H1 (cell line): ENCODE measurements around the gene ZNF407. TPM values are rescaled to one million over a fixed set of nuclear protein-coding genes. Genes with fewer than 3 reads are reported as not detected.

ENCODE experiments used
- CTCF ChIA-PET: fragments of 300-600 bp; sonication (Branson Sonifier 250); formaldehyde crosslinking; loops from one replicate; lab custom pipeline; 2021; ENCODE audit not compliant: partially characterized antibody; lab: Charles Lee
- POLR2A ChIA-PET: fragments of 300-600 bp; sonication (Branson Sonifier 250); formaldehyde crosslinking; loops from one replicate; lab custom pipeline; 2021; ENCODE audit warnings: inconsistent platforms; ENCODE audit not compliant: partially characterized antibody; lab: Charles Lee
- DNase-seq, 2 experiments: peaks; one replicate each; pipeline versions ENCODE4 v3.0.0 to v3.0.0-alpha.2; 2010 to 2022; ENCODE audit warnings: low spot score in 2 of 2, low read depth in 1 of 2, mixed read lengths in 1 of 2
- FAIRE-seq: peaks from 2 replicates; lab custom pipeline; 2011; peaks lifted over from hg19 to GRCh38; lab: Jason Lieb, UNC
- H2AFZ ChIP-seq: 2 replicates; pipeline ENCODE4 v1.8.1; 2012; ENCODE audit warnings: low read length, inconsistent platforms
- H2AK5ac ChIP-seq: 2 replicates; pipeline ENCODE4 v1.6.1; 2013; ENCODE audit warnings: low read depth, low read length
- H2BK120ac ChIP-seq: replicated peaks from 2 replicates; pipeline ENCODE3; 2013; ENCODE audit warnings: low read depth, low read length, inconsistent platforms
- H2BK12ac ChIP-seq: 2 replicates; pipeline ENCODE4 v1.6.1; 2013; ENCODE audit warnings: low read depth, low read length
- H2BK15ac ChIP-seq: 2 replicates; pipeline ENCODE4 v1.6.1; 2013; ENCODE audit warnings: low read length
- H2BK20ac ChIP-seq: 2 replicates; pipeline ENCODE4 v1.6.1; 2013; ENCODE audit warnings: low read length
- H2BK5ac ChIP-seq: 2 replicates; pipeline ENCODE4 v1.6.1; 2013; ENCODE audit warnings: low read depth, low read length
- H3K14ac ChIP-seq: 2 replicates; pipeline ENCODE4 v1.6.1; 2013; ENCODE audit warnings: inconsistent platforms; ENCODE audit not compliant: insufficient read length
- H3K18ac ChIP-seq: 2 replicates; pipeline ENCODE4 v1.6.1; 2013; ENCODE audit warnings: low read length; ENCODE audit errors: extremely low read depth
- H3K23ac ChIP-seq: 2 replicates; pipeline ENCODE4 v1.6.1; 2013; ENCODE audit warnings: inconsistent platforms; ENCODE audit not compliant: insufficient read length
- H3K23me2 ChIP-seq: 2 replicates; pipeline ENCODE4 v1.6.1; 2013; ENCODE audit warnings: low read depth, low read length
- H3K27ac ChIP-seq: 2 replicates; pipeline ENCODE4 v1.6.1; 2011; ENCODE audit warnings: low read depth, low read length, inconsistent platforms
- H3K27me3 ChIP-seq, 4 experiments: replicated peaks in 1 of 4; 1 replicate in 1 of 4; 2 replicates in 3 of 4; pipeline versions ENCODE4 v1.6.1 to v1.8.1; 2011 to 2013; ENCODE audit warnings: low read length in 3 of 4, mild to moderate bottlenecking in 3 of 4, inconsistent platforms in 2 of 4, mixed read lengths in 2 of 4, moderate library complexity in 1 of 4; ENCODE audit not compliant: control insufficient read depth in 3 of 4, insufficient read depth in 3 of 4; ENCODE audit errors: extremely low read depth in 1 of 4
- H3K36me3 ChIP-seq, 4 experiments: 2 replicates each; pipeline versions ENCODE4 v1.6.1 to v1.8.1; 2011 to 2013; ENCODE audit warnings: mild to moderate bottlenecking in 4 of 4, low read length in 3 of 4, moderate library complexity in 2 of 4, control low read depth in 1 of 4, inconsistent platforms in 1 of 4; ENCODE audit not compliant: insufficient read depth in 4 of 4, control insufficient read depth in 2 of 4
- H3K4ac ChIP-seq: replicated peaks from 2 replicates; pipeline ENCODE3; 2013; ENCODE audit warnings: low read length, low read depth, mixed read lengths, inconsistent platforms; ENCODE audit not compliant: insufficient read length
- H3K4me1 ChIP-seq, 4 experiments: replicated peaks in 1 of 4; 1 replicate in 1 of 4; 2 replicates in 3 of 4; pipeline versions ENCODE4 v1.6.1 to v1.8.1; 2011 to 2013; ENCODE audit warnings: low read length in 3 of 4, inconsistent platforms in 2 of 4, mixed read lengths in 1 of 4; ENCODE audit not compliant: insufficient read depth in 4 of 4, control insufficient read depth in 3 of 4
- H3K4me2 ChIP-seq, 2 experiments: 2 replicates each; pipeline versions ENCODE4 v1.6.1 to v1.8.1; 2011 to 2013; ENCODE audit warnings: low read depth in 2 of 2, low read length in 2 of 2, control low read depth in 1 of 2, inconsistent platforms in 1 of 2, mild to moderate bottlenecking in 1 of 2; ENCODE audit not compliant: insufficient read depth in 1 of 2
- H3K4me3 ChIP-seq, 4 experiments: fragments of 200-600, 300-600 bp in 1 of 4; sonication (generic), shearing (Covaris generic), sonication (Bioruptor Twin) in 1 of 4; 2 replicates each; pipeline versions ENCODE4 v1.5.1 to v1.8.1; 2011 to 2016; ENCODE audit warnings: low read length in 4 of 4, low read depth in 3 of 4, control low read depth in 2 of 4, inconsistent platforms in 2 of 4, mild to moderate bottlenecking in 2 of 4, mixed read lengths in 1 of 4, moderate library complexity in 1 of 4; ENCODE audit not compliant: insufficient read depth in 2 of 4; ENCODE audit errors: extremely low read depth in 1 of 4
- H3K56ac ChIP-seq: replicated peaks from 2 replicates; pipeline ENCODE3; 2013; ENCODE audit warnings: low read depth, mild to moderate bottlenecking, mixed read lengths, low read length, inconsistent platforms; ENCODE audit not compliant: insufficient read length
- H3K79me1 ChIP-seq: 2 replicates; pipeline ENCODE4 v1.6.1; 2013; ENCODE audit warnings: low read depth, low read length, control low read depth
- H3K79me2 ChIP-seq, 2 experiments: 2 replicates each; pipeline versions ENCODE4 v1.6.1 to v1.8.1; 2012 to 2013; ENCODE audit warnings: low read length in 2 of 2, mild to moderate bottlenecking in 2 of 2, inconsistent platforms in 1 of 2; ENCODE audit not compliant: insufficient read depth in 2 of 2, control insufficient read depth in 1 of 2
- H3K9ac ChIP-seq, 4 experiments: replicated peaks in 1 of 4; 1 replicate in 1 of 4; 2 replicates in 3 of 4; pipeline versions ENCODE4 v1.6.1 to v1.8.1; 2011 to 2013; ENCODE audit warnings: low read depth in 3 of 4, low read length in 3 of 4, control low read depth in 2 of 4, mild to moderate bottlenecking in 2 of 4, moderate library complexity in 2 of 4, inconsistent platforms in 1 of 4; ENCODE audit errors: extremely low read depth in 1 of 4
- H3K9me3 ChIP-seq, 2 experiments: 2 replicates each; pipeline versions ENCODE4 v1.6.1 to v1.8.1; 2012 to 2013; ENCODE audit warnings: mild to moderate bottlenecking in 2 of 2, moderate library complexity in 2 of 2, control low read depth in 1 of 2, inconsistent platforms in 1 of 2, low read depth in 1 of 2, low read length in 1 of 2, mixed read lengths in 1 of 2; ENCODE audit not compliant: insufficient read depth in 2 of 2
- H4K20me1 ChIP-seq, 2 experiments: replicated peaks in 1 of 2; 2 replicates each; pipeline versions ENCODE3 to v1.8.1; 2011 to 2013; ENCODE audit warnings: inconsistent platforms in 2 of 2, low read length in 2 of 2, mild to moderate bottlenecking in 1 of 2; ENCODE audit not compliant: insufficient read depth in 2 of 2, control insufficient read depth in 1 of 2
- H4K5ac ChIP-seq: 2 replicates; pipeline ENCODE4 v1.6.1; 2013; ENCODE audit warnings: low read length, low read depth, mixed read lengths, inconsistent platforms; ENCODE audit not compliant: insufficient read length
- H4K8ac ChIP-seq: 2 replicates; pipeline ENCODE4 v1.8.0; 2013; ENCODE audit warnings: mild to moderate bottlenecking, moderate library complexity, low read length, inconsistent platforms; ENCODE audit not compliant: insufficient read depth; ENCODE audit errors: extremely low read depth
- H4K91ac ChIP-seq: replicated peaks from 2 replicates; pipeline ENCODE3; 2013; ENCODE audit warnings: low read length, mixed read lengths, inconsistent platforms; ENCODE audit not compliant: insufficient read length
- CHD2 ChIP-seq: IDR thresholded peaks from 2 replicates; pipeline ENCODE4 v1.6.1; 2012; ENCODE audit warnings: low read length, improper control_type of control experiment
- HDAC2 ChIP-seq, 2 experiments: fragments of 300-600 bp in 1 of 2; sonication (generic) in 1 of 2; IDR thresholded peaks; 2 replicates each; pipeline ENCODE4 v1.6.1; 2011 to 2012; ENCODE audit warnings: low read depth in 2 of 2, low read length in 2 of 2, mild to moderate bottlenecking in 2 of 2, moderate library complexity in 2 of 2, borderline replicate concordance in 1 of 2, inconsistent platforms in 1 of 2
- HDAC6 ChIP-seq: IDR thresholded peaks from one replicate; pipeline ENCODE4 v1.7.1; 2012; ENCODE audit warnings: low read depth, mild to moderate bottlenecking, inconsistent platforms, low read length, moderate library complexity
- KDM5A ChIP-seq: fragments of 200-600 bp; IDR thresholded peaks from 2 replicates; pipeline ENCODE4 v1.7.1; 2012; ENCODE audit warnings: mild to moderate bottlenecking, low read length, inconsistent platforms, mixed read lengths
- SP2 ChIP-seq: IDR thresholded peaks from 2 replicates; pipeline ENCODE4 v1.6.1; 2012; ENCODE audit warnings: mild to moderate bottlenecking, low read length, inconsistent platforms
- SP4 ChIP-seq: IDR thresholded peaks from 2 replicates; pipeline ENCODE4 v1.6.1; 2012; ENCODE audit warnings: low read length, inconsistent platforms
- WGBS, 2 experiments: shearing (Covaris generic) in 1 of 2; methylation state at CpG; one replicate each; pipeline versions ENCODE4 v1.1.6 to v1.1.7; 2013 to 2015; ENCODE audit warnings: low lambda C conversion rate in 2 of 2, mixed read lengths in 2 of 2, inconsistent platforms in 1 of 2, low coverage in 1 of 2, missing lambda C conversion rate in 1 of 2; ENCODE audit not compliant: insufficient replicate concordance in 2 of 2, insufficient coverage in 1 of 2, insufficient read length in 1 of 2; ENCODE audit errors: extremely low coverage in 1 of 2, missing lambda C conversion rate in 1 of 2; 5-methylcytosine and 5-hydroxymethylcytosine counted together
- polyA plus RNA-seq, 7 experiments: library from polyadenylated mRNA; depleted of rRNA in 3 of 7; stranded (reverse) in 5 of 7; unstranded in 2 of 7; fragments of >200 nt in 5 of 7; fragments of 200-250 nt in 2 of 7; gene quantifications; 1 replicate in 5 of 7; 2 replicates in 1 of 7; 4 replicates in 1 of 7; pipeline versions ENCODE4 v1.2.1 to v1.2.3, GENCODE V29; 2011 to 2013; ENCODE audit warnings: missing spikeins in 2 of 7, mixed read lengths in 2 of 7
- total RNA-seq: library from RNA; stranded (reverse); fragmentation: NEBNext Ultra II Directional; extraction: Animal tissue kit (Norgen Biotek cat#: 25700); gene quantifications from 2 replicates; pipeline ENCODE4 v1.2.1, GENCODE V29; 2021

Gene ZNF407
- total and polyA plus RNA-seq, 2 of the 8 experiments (the other 6 are each of a cell fraction or from before 2014, with no cell fraction given) = 1.5 to 6.8 TPM

DNA sequence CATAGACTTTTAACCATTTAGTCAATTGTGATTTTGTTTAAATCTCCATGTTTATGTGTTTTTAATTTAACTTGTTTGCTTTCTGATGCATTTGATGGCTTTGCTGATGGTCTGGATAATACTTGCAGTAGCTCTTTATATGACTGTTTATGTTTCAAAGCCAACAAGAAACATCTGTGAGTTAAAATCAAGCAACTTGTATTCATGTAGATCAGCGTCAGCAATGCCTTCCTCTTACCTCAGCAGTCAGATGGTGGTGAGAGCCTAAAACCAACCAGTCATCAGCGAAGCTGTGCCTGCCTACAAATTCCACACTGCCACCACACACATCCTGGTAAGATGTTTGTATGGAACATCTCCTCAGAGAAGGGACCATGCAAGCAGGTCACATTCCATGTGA lies 379.4 kb downstream of the ZNF407 start:
- Histone ChIP-seq H3K23me2 (no peaks in the 10 kb centered on the region), H3K14ac (no peak overlapping the region), H3K23ac (no peak overlapping the region), H4K8ac (no peak overlapping the region), H3K79me2 (no peaks in the 10 kb centered on the region), H2BK12ac (no peak overlapping the region), H2AK5ac (no peak overlapping the region), H4K20me1 (peaks cover 0 to 2% of the 10 kb centered on the region in 2 experiments), H2BK5ac (no peak overlapping the region), H3K4me3 (no peak overlapping the region), H2BK20ac (no peak overlapping the region), H3K9ac (no peak overlapping the region), H2BK15ac (no peak overlapping the region), H2AFZ (no peak overlapping the region), H4K91ac (no peak overlapping the region), H3K18ac (no peak overlapping the region), H3K27ac (no peak overlapping the region), H3K9me3 (no peaks in the 10 kb centered on the region), H4K5ac (no peak overlapping the region), H3K56ac (no peak overlapping the region), H3K36me3 (no peaks in the 10 kb centered on the region), H3K79me1 (no peaks in the 10 kb centered on the region), H3K4me1 (no peaks in the 10 kb centered on the region), H2BK120ac (no peak overlapping the region), H3K4me2 (no peak overlapping the region), H3K27me3 (no peaks in the 10 kb centered on the region), H3K4ac (no peak overlapping the region)
- TF ChIP-seq SP4 (no peak), HDAC6 (no peak), CHD2 (no peak), KDM5A (no peak), HDAC2 (IDR thresholded peaks at IDR 0.05; ENCODE audit: borderline replicate concordance in 1 of 2, low read depth in 2 of 2, low read length in 2 of 2) (no peak), SP2 (no peak)
- no peak for DNase-seq
- 85% methylated on average over 2 of the region's 2 CpGs; no CpG with 5 or more reads in 1 of the 2 experiments for WGBS, 2 experiments
- FAIRE-seq = no peak
- ChIA-PET CTCF (no interaction called here), POLR2A (no interaction called here)
